ENCODE data around the gene GIMAP5. TPM values are rescaled to one million over a fixed set of nuclear protein-coding genes. Genes with fewer than 3 reads are reported as not detected.

Gene GIMAP5
- polyA plus RNA-seq, 1 experiment = not detected

DNA sequence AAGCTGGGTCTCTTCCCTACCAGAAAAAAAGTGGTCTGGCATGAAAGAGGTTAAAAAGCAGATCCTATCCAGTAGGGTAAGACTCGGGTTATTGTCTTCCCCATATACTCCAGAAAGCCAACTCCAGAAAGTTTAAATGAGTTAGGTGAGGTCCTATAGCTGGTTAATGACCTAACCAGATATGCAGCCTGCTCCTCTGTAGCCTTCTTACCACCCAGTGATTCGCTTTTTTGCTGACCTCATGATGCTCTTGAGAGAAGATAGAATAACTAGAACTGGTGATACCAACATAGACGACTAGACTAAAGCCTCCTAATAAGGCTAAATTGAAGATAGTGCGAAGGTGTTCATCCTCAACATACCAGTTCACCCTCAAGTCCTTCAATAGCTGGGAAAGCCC lies 21.5 kb upstream of the GIMAP5 start:
- CTCF ChIA-PET = no interaction called here
- POLR2A ChIA-PET = no interaction called here

DNA sequence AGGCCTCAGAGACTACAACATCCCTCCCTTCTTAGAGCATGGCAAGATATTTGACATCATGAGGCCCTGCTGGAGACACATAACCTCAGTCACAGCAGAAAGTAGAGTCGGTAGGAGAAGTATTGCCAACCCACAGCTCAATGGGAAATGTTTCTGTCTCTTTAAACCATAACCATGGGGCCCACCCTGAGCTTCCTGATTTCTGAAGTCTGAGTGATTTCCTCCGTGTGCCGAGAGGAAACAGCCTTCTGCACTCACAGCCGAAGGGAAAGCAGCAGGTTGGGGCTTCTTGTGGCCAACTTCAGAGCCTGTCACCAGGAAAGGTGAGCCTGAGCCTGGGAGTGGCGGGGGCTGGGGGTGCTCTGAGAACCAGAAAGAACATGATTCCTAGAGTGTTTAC lies 20.9 kb upstream of the GIMAP5 start, which contains the start of gene GIMAP1:
GIMAP1 (plus strand) TSS at position 246 of the 400 bp plus-strand sequence. CDS start 2,435 bp downstream, outside the sequence.
- TF ChIP-seq, protein P1, sequence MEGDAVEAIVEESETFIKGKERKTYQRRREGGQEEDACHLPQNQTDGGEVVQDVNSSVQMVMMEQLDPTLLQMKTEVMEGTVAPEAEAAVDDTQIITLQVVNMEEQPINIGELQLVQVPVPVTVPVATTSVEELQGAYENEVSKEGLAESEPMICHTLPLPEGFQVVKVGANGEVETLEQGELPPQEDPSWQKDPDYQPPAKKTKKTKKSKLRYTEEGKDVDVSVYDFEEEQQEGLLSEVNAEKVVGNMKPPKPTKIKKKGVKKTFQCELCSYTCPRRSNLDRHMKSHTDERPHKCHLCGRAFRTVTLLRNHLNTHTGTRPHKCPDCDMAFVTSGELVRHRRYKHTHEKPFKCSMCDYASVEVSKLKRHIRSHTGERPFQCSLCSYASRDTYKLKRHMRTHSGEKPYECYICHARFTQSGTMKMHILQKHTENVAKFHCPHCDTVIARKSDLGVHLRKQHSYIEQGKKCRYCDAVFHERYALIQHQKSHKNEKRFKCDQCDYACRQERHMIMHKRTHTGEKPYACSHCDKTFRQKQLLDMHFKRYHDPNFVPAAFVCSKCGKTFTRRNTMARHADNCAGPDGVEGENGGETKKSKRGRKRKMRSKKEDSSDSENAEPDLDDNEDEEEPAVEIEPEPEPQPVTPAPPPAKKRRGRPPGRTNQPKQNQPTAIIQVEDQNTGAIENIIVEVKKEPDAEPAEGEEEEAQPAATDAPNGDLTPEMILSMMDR (IDR thresholded peaks at IDR 0.05; ENCODE audit: low read depth, low read length) = no peak
- Histone ChIP-seq H3K27ac (ENCODE audit: low read depth, low read length) (no peak within 1 kb of the TSS), H3K27me3 (ENCODE audit: control insufficient read depth, insufficient read depth, low read length) (no peaks in the 10 kb centered on the region), H3K9me3 (ENCODE audit: control insufficient read depth, insufficient read depth, low read length) (peaks cover 11% of the 10 kb centered on the region), H3K4me3 (ENCODE audit: low read depth, low read length) (no peak within 1 kb of the TSS)
- POLR2A ChIA-PET = no interaction called here
- DNase-seq (ENCODE audit: low read depth, low spot score) = no peak
- CTCF ChIA-PET = no interaction called here

More for the DNA sequence above, 21.5 kb upstream of the GIMAP5 start:
- TF ChIP-seq, protein P1 (IDR thresholded peaks at IDR 0.05; ENCODE audit: low read depth, low read length) = no peak
- Histone ChIP-seq H3K9me3 (ENCODE audit: control insufficient read depth, insufficient read depth, low read length) (peaks cover 9% of the 10 kb centered on the region), H3K4me3 (ENCODE audit: low read depth, low read length) (no peak overlapping the region), H3K27ac (ENCODE audit: low read depth, low read length) (no peak overlapping the region), H3K27me3 (ENCODE audit: control insufficient read depth, insufficient read depth, low read length) (no peaks in the 10 kb centered on the region)
- DNase-seq (ENCODE audit: low read depth, low spot score) = no peak

DNA sequence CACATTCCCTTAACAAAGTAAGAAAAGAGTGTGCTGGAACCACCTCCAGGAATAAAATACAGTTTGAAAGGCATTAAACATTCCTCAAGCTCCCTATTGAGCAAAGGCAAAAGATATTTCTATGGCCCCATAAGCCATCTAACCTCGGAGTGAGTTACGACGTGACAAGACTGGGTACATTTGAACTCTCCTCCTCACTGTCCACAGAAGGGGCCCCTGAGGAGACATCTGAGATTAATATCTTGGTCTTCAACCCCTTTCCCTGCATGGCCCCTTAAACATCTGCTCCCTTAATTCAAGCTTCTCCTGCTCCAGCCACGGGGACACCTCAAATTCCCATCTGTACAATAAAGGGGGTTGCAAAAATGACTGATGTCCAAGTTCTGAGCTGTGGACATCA lies 20.3 kb upstream of the GIMAP5 start:
- Histone ChIP-seq H3K4me3 (ENCODE audit: low read depth, low read length) (no peak overlapping the region), H3K9me3 (ENCODE audit: control insufficient read depth, insufficient read depth, low read length) (peaks cover 11% of the 10 kb centered on the region), H3K27ac (ENCODE audit: low read depth, low read length) (no peak overlapping the region), H3K27me3 (ENCODE audit: control insufficient read depth, insufficient read depth, low read length) (no peaks in the 10 kb centered on the region)
- no peak for DNase-seq (ENCODE audit: low read depth, low spot score)
- TF ChIP-seq, protein P1 (IDR thresholded peaks at IDR 0.05; ENCODE audit: low read depth, low read length) = no peak
- POLR2A ChIA-PET = no interaction called here
- CTCF ChIA-PET = no interaction called here

DNA sequence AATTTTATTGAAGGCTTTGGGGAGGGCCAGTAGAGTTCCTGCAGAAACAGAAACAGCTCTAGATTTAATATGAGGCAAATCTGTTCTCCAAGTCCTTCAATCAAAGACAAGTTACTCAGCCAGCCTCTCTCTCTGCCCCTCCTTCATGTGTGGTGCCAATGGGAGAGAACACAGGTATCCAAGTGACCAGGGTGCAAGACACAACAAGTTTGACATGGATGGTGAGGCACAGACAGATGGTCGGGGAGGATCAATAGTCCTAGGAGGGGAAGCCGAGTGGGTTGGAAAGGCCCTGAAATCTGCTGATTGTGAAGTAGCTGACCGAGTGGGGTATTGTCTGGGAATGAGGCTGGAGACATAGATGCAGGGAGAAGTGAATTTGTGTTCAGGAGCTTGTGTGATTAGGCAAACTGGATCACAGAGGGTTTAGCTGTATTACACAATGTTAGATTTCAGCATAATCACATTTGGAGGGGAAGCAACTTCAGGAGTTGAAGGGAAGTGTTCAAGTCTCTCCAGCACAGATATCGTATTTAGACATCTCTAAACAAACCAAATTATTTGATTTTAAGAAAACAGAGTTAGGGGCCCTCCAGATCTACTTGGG lies 19.3 kb upstream of the GIMAP5 start:
- ChIA-PET CTCF (no interaction called here), POLR2A (no interaction called here)
- peaks cover 16% of the 10 kb centered on the region for H3K9me3 ChIP-seq (ENCODE audit: control insufficient read depth, insufficient read depth, low read length)
- no peak overlapping the region for H3K4me3 ChIP-seq (ENCODE audit: low read depth, low read length)
- H3K27ac ChIP-seq (ENCODE audit: low read depth, low read length) = no peak overlapping the region
- TF ChIP-seq, protein P1 (IDR thresholded peaks at IDR 0.05; ENCODE audit: low read depth, low read length) = no peak
- no peaks in the 10 kb centered on the region for H3K27me3 ChIP-seq (ENCODE audit: control insufficient read depth, insufficient read depth, low read length)
- no peak for DNase-seq (ENCODE audit: low read depth, low spot score)

DNA sequence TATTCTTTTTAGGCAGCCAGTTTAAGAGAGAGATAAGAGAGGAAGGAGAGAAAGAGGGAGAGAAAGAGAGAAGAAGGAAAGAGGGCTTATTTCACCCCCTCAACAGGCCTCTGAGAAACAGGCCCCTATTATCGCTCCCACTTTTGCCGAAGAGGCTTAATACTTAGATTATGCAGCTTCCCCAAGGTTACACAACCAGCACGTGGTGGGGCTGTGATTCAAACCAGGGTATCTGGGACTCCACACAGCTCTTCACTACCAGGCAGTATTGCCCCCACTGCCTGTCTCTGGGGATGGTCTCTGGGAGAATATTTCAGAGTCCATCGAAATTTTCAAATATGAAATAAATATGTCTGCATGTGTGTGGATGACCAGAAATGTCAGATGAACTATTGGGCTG lies 17.8 kb upstream of the GIMAP5 start:
- CTCF ChIA-PET = no interaction called here
- no peak for DNase-seq (ENCODE audit: low read depth, low spot score)

More for the DNA sequence above, 17.8 kb upstream of the GIMAP5 start:
- no peak overlapping the region for H3K27ac ChIP-seq (ENCODE audit: low read depth, low read length)
- peaks cover 16% of the 10 kb centered on the region for H3K9me3 ChIP-seq (ENCODE audit: control insufficient read depth, insufficient read depth, low read length)
- TF ChIP-seq, protein P1 (IDR thresholded peaks at IDR 0.05; ENCODE audit: low read depth, low read length) = no peak
- POLR2A ChIA-PET = no interaction called here
- H3K4me3 ChIP-seq (ENCODE audit: low read depth, low read length) = no peak overlapping the region
- H3K27me3 ChIP-seq (ENCODE audit: control insufficient read depth, insufficient read depth, low read length) = no peaks in the 10 kb centered on the region
